ENCODE results near the gene PHACTR3.

Gene PHACTR3

DNA sequence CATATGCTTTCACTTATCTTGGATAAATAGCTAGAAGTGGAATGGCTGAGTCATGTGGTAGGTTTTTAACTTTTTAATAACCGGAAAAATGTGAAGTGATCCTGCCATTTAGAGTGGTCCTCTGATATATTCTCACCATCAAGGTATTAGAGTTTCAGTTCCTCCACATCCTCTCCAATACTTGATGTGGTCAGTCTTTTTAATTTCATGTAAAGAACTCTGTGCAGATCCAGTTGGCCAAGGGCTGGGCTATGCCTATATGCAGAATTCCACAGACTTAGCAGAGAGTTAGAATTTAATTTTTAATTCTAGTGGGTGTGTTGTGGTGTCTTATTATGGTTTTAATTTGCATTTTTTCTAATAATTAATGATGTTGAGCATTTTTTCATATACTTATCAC lies 188.0 kb downstream of the PHACTR3 start:
- no peak for DNase-seq (ENCODE audit: low spot score)
- TF ChIP-seq CTCF (IDR thresholded peaks at IDR 0.05; ENCODE audit: extremely low read depth, insufficient read depth, missing control alignments): no peak
- in situ Hi-C loops (cut with MboI; ENCODE audit: low pct_unique_long_range_greater_than_20kb, low sequenced_read_pairs, unreplicated experiment): no loop called here

GRCh38 chr20:59794555-59794954 lies 190.2 kb downstream of the PHACTR3 start:
- DNase-seq (ENCODE audit: low spot score): no peak
- in situ Hi-C loops (cut with MboI; ENCODE audit: low pct_unique_long_range_greater_than_20kb, low sequenced_read_pairs, unreplicated experiment): no loop called here
- TF ChIP-seq CTCF (IDR thresholded peaks at IDR 0.05; ENCODE audit: extremely low read depth, insufficient read depth, missing control alignments): no peak

- no peak for DNase-seq (ENCODE audit: low spot score)
- in situ Hi-C loops (cut with MboI; ENCODE audit: low pct_unique_long_range_greater_than_20kb, low sequenced_read_pairs, unreplicated experiment): no loop called here
- no peak for TF ChIP-seq CTCF (IDR thresholded peaks at IDR 0.05; ENCODE audit: extremely low read depth, insufficient read depth, missing control alignments)
Measured at GRCh38 chr20:59800309-59800708, 196.0 kb downstream of the PHACTR3 start.

DNA sequence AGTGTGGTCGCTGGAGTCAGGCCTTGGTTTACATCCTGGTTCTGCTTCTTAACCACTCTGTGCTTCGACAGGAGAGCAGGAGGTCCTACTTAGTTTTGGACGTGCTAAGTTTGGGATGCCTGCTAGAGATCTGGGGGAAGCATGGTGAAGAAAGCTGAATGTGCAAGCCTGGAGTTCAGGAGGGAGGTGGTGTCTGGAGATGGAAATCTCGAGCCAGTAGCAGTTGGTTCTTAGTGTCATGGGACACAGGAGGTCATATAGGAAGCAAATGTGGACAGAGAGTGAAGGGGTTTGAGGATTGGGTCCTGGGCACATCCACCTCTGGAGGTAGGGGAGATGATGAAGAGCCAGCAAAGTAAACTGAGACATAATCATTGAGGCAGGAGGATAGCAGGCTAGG lies 197.7 kb downstream of the PHACTR3 start:
- in situ Hi-C loops (cut with MboI; ENCODE audit: low pct_unique_long_range_greater_than_20kb, low sequenced_read_pairs, unreplicated experiment): no loop called here
- no peak for DNase-seq (ENCODE audit: low spot score)
- no peak for TF ChIP-seq CTCF (IDR thresholded peaks at IDR 0.05; ENCODE audit: extremely low read depth, insufficient read depth, missing control alignments)

DNA sequence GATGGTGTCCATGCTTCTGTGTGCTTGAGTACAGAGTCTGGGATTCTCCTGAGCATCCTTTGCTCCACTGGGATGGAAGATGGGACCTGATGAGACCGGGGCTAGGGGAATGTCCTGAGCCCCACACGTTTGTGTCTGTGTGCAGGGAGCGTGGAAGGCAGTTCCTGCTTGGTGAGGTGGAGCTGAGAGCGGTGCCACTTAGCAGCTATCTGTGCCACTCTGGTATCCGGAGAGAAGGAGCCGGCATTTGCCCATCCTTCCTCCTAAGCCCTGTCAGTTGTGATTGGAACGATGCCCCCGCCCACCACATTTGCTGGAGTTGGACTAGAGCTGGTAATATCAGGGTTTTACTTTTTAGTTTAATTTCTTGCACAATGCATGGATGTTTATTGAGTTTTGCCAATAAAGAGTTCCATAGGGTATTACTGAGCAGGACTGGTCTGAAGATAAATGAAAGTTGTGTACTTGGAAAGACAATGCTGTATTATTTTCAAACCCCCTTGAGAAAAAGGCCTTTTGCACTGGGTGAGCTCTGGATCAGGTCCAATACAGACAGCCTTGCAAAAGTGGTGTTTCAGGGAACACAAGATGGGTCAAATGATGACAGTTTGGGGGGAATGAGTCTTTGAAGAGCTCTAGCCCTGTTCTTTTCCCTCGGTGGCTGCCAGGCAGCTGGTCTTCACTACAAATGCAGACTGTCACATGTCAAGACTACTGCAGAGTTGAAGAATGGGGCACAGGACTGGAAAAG lies 198.3 kb downstream of the PHACTR3 start:
- TF ChIP-seq CTCF (IDR thresholded peaks at IDR 0.05; ENCODE audit: extremely low read depth, insufficient read depth, missing control alignments): no peak
- in situ Hi-C loops (cut with MboI; ENCODE audit: low pct_unique_long_range_greater_than_20kb, low sequenced_read_pairs, unreplicated experiment): no loop called here
- no peak for DNase-seq (ENCODE audit: low spot score)

GRCh38 chr20:59804347-59804746 lies 200.0 kb downstream of the PHACTR3 start:
- in situ Hi-C loops (cut with MboI; ENCODE audit: low pct_unique_long_range_greater_than_20kb, low sequenced_read_pairs, unreplicated experiment): no loop called here
- no peak for TF ChIP-seq CTCF (IDR thresholded peaks at IDR 0.05; ENCODE audit: extremely low read depth, insufficient read depth, missing control alignments)
- DNase-seq (ENCODE audit: low spot score): no peak

Measured in GM13977 (cell line).